Upper lobe of left lung (tissue), 4 donors: ENCODE measurements around the gene NCK2.

Experiments used
- CTCF ChIP-seq, 6 experiments: fragments of 450-650 bp in 4 of 6; fragments of 200-600 bp in 2 of 6; sonication (generic) in 2 of 6; IDR thresholded peaks; one replicate each; pipeline ENCODE4 v1.5.1; 2016 to 2019; ENCODE audit warnings: antibody characterized with exemption in 6 of 6
- EP300 ChIP-seq, 4 donors: sonication (generic); formaldehyde crosslinking; IDR thresholded peaks; one replicate each; pipeline ENCODE4 v1.5.1; 2017; ENCODE audit warnings: antibody characterized with exemption in 4 of 4, control low read depth in 2 of 4

- TF ChIP-seq CTCF (IDR thresholded peaks at IDR 0.05) (no peak), EP300 (IDR thresholded peaks at IDR 0.05) (no peak)
Observed at GRCh38 chr2:105766300-105766866, 21.7 kb downstream of the NCK2 start.
